Endothelial cell of umbilical vein (primary cell): ENCODE results near the gene WDR13. TPM values are rescaled to one million over a fixed set of nuclear protein-coding genes. Genes with fewer than 3 reads are reported as not detected.
A peak's percentile ranks its signal among the peaks of the same experiment; 100 is the strongest.

ENCODE experiments used
- Bru-seq: library from RNA; stranded (reverse); fragments of 400-500 nt; gene quantifications from one replicate; lab custom pipeline; 2021; lab: Mats Ljungman, UMichigan
- BruChase-seq, 2 experiments: library from RNA; stranded (reverse); fragments of 400-500 nt; gene quantifications; one replicate each; lab custom pipeline; 2021; lab: Mats Ljungman, UMichigan
- BruUV-seq: library from RNA; stranded (reverse); fragments of 400-500 nt; replicated peaks from 2 replicates; lab custom pipeline; 2021; lab: Mats Ljungman, UMichigan
- CTCF ChIA-PET: fragments of 300-600, 350-600 bp; sonication (Branson Sonifier 250); formaldehyde crosslinking; loops from one replicate; lab custom pipeline; 2021; ENCODE audit warnings: antibody characterized with exemption, inconsistent platforms; lab: Charles Lee
- POLR2A ChIA-PET: fragments of 300-600, 350-600 bp; sonication (Branson Sonifier 250); formaldehyde crosslinking; loops from one replicate; lab custom pipeline; 2021; ENCODE audit warnings: antibody characterized with exemption, inconsistent platforms; lab: Charles Lee
- DNase-seq: peaks from one replicate; pipeline ENCODE4 v3.0.0-alpha.2; 2011; ENCODE audit warnings: low read depth, low spot score
- FAIRE-seq: peaks from 2 replicates; lab custom pipeline; 2011; peaks lifted over from hg19 to GRCh38; lab: Jason Lieb, UNC
- H2AFZ ChIP-seq: 2 replicates; pipeline ENCODE4 v1.6.0; 2012; ENCODE audit warnings: low read depth, low read length, control low read depth, inconsistent platforms
- H3K27ac ChIP-seq: 2 replicates; pipeline ENCODE4 v1.5.1; 2011; ENCODE audit warnings: low read depth, mild to moderate bottlenecking, control low read depth, low read length, moderate library complexity; ENCODE audit not compliant: insufficient read depth
- H3K27me3 ChIP-seq, 2 experiments: 2 replicates each; pipeline versions ENCODE4 v1.6.0 to v1.6.1; 2011; ENCODE audit warnings: low read length in 2 of 2, mixed read lengths in 1 of 2; ENCODE audit not compliant: control insufficient read depth in 2 of 2, insufficient read depth in 2 of 2
- H3K36me3 ChIP-seq, 2 experiments: 2 replicates in 1 of 2; 3 replicates in 1 of 2; pipeline ENCODE4 v1.5.1; 2011; ENCODE audit warnings: low read length in 2 of 2, mild to moderate bottlenecking in 1 of 2, moderate library complexity in 1 of 2; ENCODE audit not compliant: control insufficient read depth in 2 of 2, insufficient read depth in 2 of 2; ENCODE audit errors: extremely low read depth in 1 of 2
- H3K4me1 ChIP-seq: 3 replicates; pipeline ENCODE4 v1.5.1; 2011; ENCODE audit warnings: mild to moderate bottlenecking, low read length; ENCODE audit not compliant: control insufficient read depth, insufficient read depth; ENCODE audit errors: extremely low read depth
- H3K4me2 ChIP-seq: 2 replicates; pipeline ENCODE4 v1.6.1; 2011; ENCODE audit warnings: low read length, control low read depth, mixed read lengths; ENCODE audit not compliant: insufficient read depth
- H3K4me3 ChIP-seq, 3 experiments: fragments of 200-600 bp in 1 of 3; sonication (generic), shearing (Covaris generic) in 1 of 3; replicated peaks in 1 of 3; 2 replicates each; pipeline ENCODE4 v1.5.1; 2011 to 2016; ENCODE audit warnings: control low read depth in 3 of 3, low read length in 3 of 3, mild to moderate bottlenecking in 2 of 3, inconsistent platforms in 1 of 3, low read depth in 1 of 3, moderate library complexity in 1 of 3; ENCODE audit not compliant: insufficient read depth in 1 of 3
- H3K79me2 ChIP-seq: 2 replicates; pipeline ENCODE4 v1.6.0; 2012; ENCODE audit warnings: low read length, inconsistent platforms; ENCODE audit not compliant: control insufficient read depth, insufficient read depth
- H3K9ac ChIP-seq: replicated peaks from 2 replicates; pipeline ENCODE3; 2011; ENCODE audit warnings: low read length, control low read depth; ENCODE audit not compliant: insufficient read depth; ENCODE audit errors: extremely low read depth
- H3K9me1 ChIP-seq: replicated peaks from 3 replicates; pipeline ENCODE4 v1.6.0; 2011; ENCODE audit warnings: mild to moderate bottlenecking, low read length; ENCODE audit not compliant: control insufficient read depth, insufficient read depth; ENCODE audit errors: extremely low read depth
- H3K9me3 ChIP-seq: replicated peaks from 2 replicates; pipeline ENCODE4 v1.5.1; 2012; ENCODE audit warnings: low read length, inconsistent platforms; ENCODE audit not compliant: control insufficient read depth, insufficient read depth
- H4K20me1 ChIP-seq: replicated peaks from 2 replicates; pipeline ENCODE3; 2011; ENCODE audit warnings: mild to moderate bottlenecking, low read length; ENCODE audit not compliant: control insufficient read depth, insufficient read depth; ENCODE audit errors: extremely low read depth
- FOS ChIP-seq: IDR thresholded peaks from 2 replicates; pipeline ENCODE4 v1.6.1; 2011; ENCODE audit warnings: mild to moderate bottlenecking, low read length, moderate library complexity, borderline replicate concordance; ENCODE audit not compliant: insufficient read depth
- GATA2 ChIP-seq: IDR thresholded peaks from 2 replicates; pipeline ENCODE4 v1.7.0; 2011; ENCODE audit warnings: low read depth, mild to moderate bottlenecking, moderate library complexity, mixed read lengths, low read length; ENCODE audit not compliant: insufficient read length, insufficient read depth
- JUN ChIP-seq: IDR thresholded peaks from 2 replicates; pipeline ENCODE4 v1.6.1; 2011; ENCODE audit warnings: borderline replicate concordance, low read depth; ENCODE audit not compliant: insufficient read length, insufficient read depth
- MYC ChIP-seq: IDR thresholded peaks from one replicate; pipeline ENCODE4 v1.6.1; 2011; ENCODE audit warnings: mild to moderate bottlenecking, low read depth, low read length
- POLR2A ChIP-seq: IDR thresholded peaks from 2 replicates; pipeline ENCODE4 v1.6.1; 2012; ENCODE audit warnings: low read depth, mild to moderate bottlenecking, control low read depth, low read length
- POLR2AphosphoS5 ChIP-seq: IDR thresholded peaks from 2 replicates; pipeline ENCODE4 v1.6.1; 2012; ENCODE audit warnings: low read depth, mild to moderate bottlenecking, control low read depth, low read length, moderate library complexity; ENCODE audit not compliant: insufficient read depth
- dilution Hi-C: fragments of 300-500 bp; cut with MboI; formaldehyde crosslinking; loops from one replicate; pipeline ENCODE4 v1.15.0; 2019; ENCODE audit warnings: low sequenced_read_pairs; ENCODE audit not compliant: extremely low pct_ligation_motif_present
- intact Hi-C: fragments of 100-400 bp; cut with micrococcal nuclease; formaldehyde crosslinking; loops from one replicate; pipeline ENCODE4 v1.10.0; 2022
- long read RNA-seq: library from polyadenylated mRNA; stranded (forward); transcript quantifications from one replicate; pipeline ENCODE4 v2.0.0, GENCODE V29; 2021
- polyA minus RNA-seq, 3 experiments: library from RNA; depleted of rRNA, polyadenylated mRNA; stranded (reverse); fragments of >200 nt; gene quantifications; 1 replicate in 1 of 3; 2 replicates in 2 of 3; pipeline ENCODE4 v1.2.3, GENCODE V29; 2011
- polyA plus RNA-seq, 4 experiments: library from polyadenylated mRNA; depleted of rRNA in 3 of 4; stranded (reverse) in 3 of 4; unstranded in 1 of 4; fragments of >200 nt; gene quantifications; 2 replicates each; pipeline versions ENCODE4 v1.2.1 to v1.2.3, GENCODE V29; 2011 to 2012; ENCODE audit warnings: missing spikeins in 1 of 4
- total RNA-seq: library from RNA; stranded (reverse); gene quantifications from 2 replicates; pipeline ENCODE4 v1.2.3, GENCODE V29; 2021
- TF ChIP-seq, protein P1 (sequence below): IDR thresholded peaks from 2 replicates; pipeline ENCODE4 v1.6.1; 2011; ENCODE audit not compliant: insufficient read depth, insufficient read length

WDR13 gene
- total RNA-seq = 85.0 and 96.1 TPM in 2 replicates
- 169 and 253 TPM in 2 replicates for polyA plus RNA-seq
- polyA plus RNA-seq (2011; cell fraction: cytosol; rRNA removed) = 129 and 136 TPM in 2 replicates
- polyA plus RNA-seq (2011; cell fraction: nucleus; rRNA removed) = 259 and 399 TPM in 2 replicates
- 112 and 137 TPM in 2 replicates for polyA plus RNA-seq (2012)
- 77.3 and 118 TPM in 2 replicates for polyA minus RNA-seq
- 75.6 TPM for polyA minus RNA-seq (2011; cell fraction: cytosol; rRNA and poly(A)+ RNA removed)
- 53.4 and 65.0 TPM in 2 replicates for polyA minus RNA-seq (2011; cell fraction: nucleus; rRNA and poly(A)+ RNA removed)
- percentile 64 among the genes with signal in this experiment for Bru-seq, nascent RNA
- percentile 72 among the genes with signal in this experiment for BruChase-seq, experiment 1, labeled RNA remaining after a 6-hour chase
- percentile 64 among the genes with signal in this experiment for BruChase-seq, experiment 2, labeled RNA remaining after a 2-hour chase
- long read RNA-seq, full-length matches to known transcripts = 123 of 186 reads
- long read RNA-seq, partial matches to known transcripts = 23 of 186 reads
- long read RNA-seq, other reads (novel, unspliced or antisense) = 40 of 186 reads

DNA sequence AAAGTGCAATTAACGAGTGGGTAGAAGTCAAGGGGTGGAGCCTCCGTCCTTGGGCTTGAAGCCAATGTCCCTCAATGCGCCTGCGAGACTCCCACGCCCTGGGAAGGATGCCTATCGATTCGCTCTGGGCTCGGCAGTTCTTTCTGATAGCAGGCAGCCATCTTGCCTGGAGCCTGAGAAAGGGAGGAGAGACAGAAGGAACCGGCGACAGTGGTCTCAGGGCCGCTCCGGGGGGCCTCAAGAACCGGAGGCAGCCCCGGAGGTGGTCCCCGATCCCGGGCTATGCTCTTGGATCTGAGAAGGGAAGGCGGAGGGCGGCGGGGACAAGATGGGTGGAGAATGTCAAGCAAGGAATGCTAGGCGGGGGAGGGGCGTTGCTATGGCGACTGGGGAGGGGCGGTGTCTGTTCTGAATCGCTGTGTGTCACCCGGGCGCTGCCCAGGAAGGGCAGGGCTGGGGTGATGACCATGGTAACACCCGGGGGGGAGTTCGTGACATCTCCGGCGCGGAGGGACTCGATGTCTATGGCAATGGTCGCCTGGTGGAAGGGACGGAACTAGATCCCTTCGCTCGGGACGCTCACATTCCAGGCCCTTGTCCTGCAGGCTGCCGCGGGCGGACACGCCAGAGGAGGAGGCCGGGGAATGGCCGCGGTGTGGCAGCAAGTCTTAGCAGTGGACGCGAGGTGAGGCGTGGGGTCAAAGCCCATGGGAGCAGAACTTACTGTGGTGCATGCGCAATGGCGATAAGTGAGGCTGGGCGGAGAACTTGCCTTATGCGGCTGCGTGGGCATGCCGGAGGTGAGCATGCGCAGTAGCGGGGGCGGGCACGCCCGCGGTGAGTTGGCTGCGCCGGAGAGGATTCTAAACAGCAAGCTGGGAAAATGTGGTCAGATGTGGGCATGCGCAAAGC, at the start of gene WDR13:
Gene WDR13, plus strand, starts transcription at position 140 of the 912 bp plus-strand sequence. Its CDS starts 505 bp downstream, at position 645.
- FAIRE-seq (peak; percentile 98), DNase-seq (peak; percentile 95)
- Histone ChIP-seq H3K9me3 (no peaks in the 10 kb centered on the region), H4K20me1 (no peaks in the 10 kb centered on the region), H3K9ac (peak within 1 kb of the TSS; percentile 89), H3K36me3 (peaks cover 3 to 21% of the 10 kb centered on the region in 2 experiments), H3K9me1 (no peaks in the 10 kb centered on the region), H3K4me1 (peaks cover 14% of the 10 kb centered on the region), H3K4me2 (peak within 1 kb of the TSS; percentile 74), H3K27me3 (no peaks in the 10 kb centered on the region), H3K4me3 (peak within 1 kb of the TSS; percentile 60 to 75 (median 72)), H2AFZ (no peak within 1 kb of the TSS), H3K79me2 (peaks cover 9% of the 10 kb centered on the region), H3K27ac (peak within 1 kb of the TSS; percentile 87)
- ChIA-PET CTCF (interaction anchor here (1.5 kb wide), 1 partner anchor 18 kb away, joined by 3 read pairs; no protein-coding TSS in a partner anchor), POLR2A (interaction anchor here (0.6 kb wide), 1 partner anchor 23 kb away, joined by 4 read pairs; the partner anchor contains the start of gene RBM3)
- BruUV-seq = TSS peak; percentile 40
- intact Hi-C loops (loop anchor here (1.0 to 10.0 kb wide), 4 partner anchors 23 to 513 kb away; partner anchors contain the start of genes RBM3 and SUV39H1), dilution Hi-C loops (no loop called here)
- TF ChIP-seq GATA2 (no peak), POLR2A (peak; percentile 27), JUN (no peak), FOS (no peak), MYC (no peak), POLR2AphosphoS5 (peak; percentile 67)
- TF ChIP-seq, protein P1, sequence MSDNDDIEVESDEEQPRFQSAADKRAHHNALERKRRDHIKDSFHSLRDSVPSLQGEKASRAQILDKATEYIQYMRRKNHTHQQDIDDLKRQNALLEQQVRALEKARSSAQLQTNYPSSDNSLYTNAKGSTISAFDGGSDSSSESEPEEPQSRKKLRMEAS = no peak
